Lung (tissue), 12 donors: ENCODE data around the gene MRFAP1. TPM values are rescaled to one million over a fixed set of nuclear protein-coding genes. Genes with fewer than 3 reads are reported as not detected.

ENCODE experiments used
- ATAC-seq: fragments of 200-7000 bp; cut with Tn5 transposase; one replicate; pipeline ENCODE4 v1.9.1; 2020; ENCODE audit warnings: moderate number of reproducible peaks; ENCODE audit not compliant: insufficient read depth, low FRiP score
- DNase-seq, 3 donors: peaks; one replicate each; pipeline ENCODE4 v3.0.0-alpha.2; 2013 to 2017
- H3K27ac ChIP-seq, 2 donors: one replicate each; pipeline ENCODE4 v1.5.1; 2013; ENCODE audit warnings: mild to moderate bottlenecking in 2 of 2, moderate library complexity in 2 of 2, control low read depth in 1 of 2, inconsistent platforms in 1 of 2, low read depth in 1 of 2, low read length in 1 of 2
- H3K27me3 ChIP-seq, 3 donors: one replicate each; pipeline ENCODE4 v1.5.1; 2013; ENCODE audit warnings: low read length in 2 of 3; ENCODE audit not compliant: control insufficient read depth in 3 of 3, insufficient read depth in 3 of 3
- H3K36me3 ChIP-seq, 4 donors: one replicate each; pipeline ENCODE4 v1.5.1; 2013; ENCODE audit warnings: low read length in 4 of 4, mild to moderate bottlenecking in 1 of 4, moderate library complexity in 1 of 4; ENCODE audit not compliant: control insufficient read depth in 4 of 4, insufficient read depth in 4 of 4
- H3K4me1 ChIP-seq, 5 donors: one replicate each; pipeline ENCODE4 v1.5.1; 2013; ENCODE audit warnings: low read length in 5 of 5, mild to moderate bottlenecking in 2 of 5, moderate library complexity in 1 of 5; ENCODE audit not compliant: control insufficient read depth in 5 of 5, insufficient read depth in 5 of 5
- H3K4me3 ChIP-seq: one replicate; pipeline ENCODE4 v1.5.1; 2013; ENCODE audit warnings: mild to moderate bottlenecking, control low read depth, moderate library complexity
- H3K9ac ChIP-seq, 2 donors: one replicate each; pipeline ENCODE4 v1.5.1; 2013; ENCODE audit warnings: low read length in 2 of 2, control low read depth in 1 of 2; ENCODE audit not compliant: insufficient read depth in 1 of 2
- H3K9me3 ChIP-seq, 4 donors: one replicate each; pipeline ENCODE4 v1.5.1; 2013; ENCODE audit warnings: low read length in 3 of 4, mild to moderate bottlenecking in 1 of 4, moderate library complexity in 1 of 4; ENCODE audit not compliant: control insufficient read depth in 4 of 4, insufficient read depth in 3 of 4
- CTCF ChIP-seq: IDR thresholded peaks from 2 replicates; pipeline ENCODE4 v1.5.1; 2012; ENCODE audit warnings: mild to moderate bottlenecking; ENCODE audit errors: control extremely low read depth, extremely low read depth
- WGBS, 2 donors: extraction: QIAGEN DNeasy Blood & Tissue Kit; methylation state at CpG; one replicate each; pipeline ENCODE4 v1.1.7; 2013; 5-methylcytosine and 5-hydroxymethylcytosine counted together
- polyA plus RNA-seq, 2 donors: library from polyadenylated mRNA; stranded (reverse); fragments of 200-250 nt; gene quantifications; one replicate each; pipeline ENCODE4 v1.2.1, GENCODE V29; 2013
- total RNA-seq, 2 donors: library from RNA; depleted of rRNA in 1 of 2; stranded (reverse); fragments of >200 nt in 1 of 2; gene quantifications; one replicate each; pipeline ENCODE4 v1.2.1, GENCODE V29; 2014 to 2021
- donor health status: control.
- donor health status: control.
- donor health status: Bipolar disorder and iron deficiency.
- donor health status: healthy.
- donor health status: DM: yes; HTN: yes; CAD: no.

MRFAP1 gene
- total and polyA plus RNA-seq, 4 donors = 183 to 286 (median 218) TPM

- H3K9me3 ChIP-seq = no peaks in the 10 kb centered on the region
- WGBS, 2 donors = 95 to 98% methylated on average over 5 of the region's 5 CpGs
- DNase-seq = no peak
- H3K9ac ChIP-seq = no peak overlapping the region
- H3K36me3 ChIP-seq = no peaks in the 10 kb centered on the region
- H3K27ac ChIP-seq = no peak overlapping the region
- TF ChIP-seq CTCF = no peak
- no peak for ATAC-seq
- no peak overlapping the region for H3K4me3 ChIP-seq
- peaks cover 0 to 17% (median 9%) of the 10 kb centered on the region in 3 donors for H3K27me3 ChIP-seq
- peaks cover 0 to 6% (median 0%) of the 10 kb centered on the region in 5 donors for H3K4me1 ChIP-seq
These were observed 15.4 kb downstream of the MRFAP1 start for GRCh38 chr4:6655924-6656323.

GRCh38 chr4:6657242-6658208 is 17.0 kb downstream of the MRFAP1 start:
- Histone ChIP-seq H3K36me3 (no peaks in the 10 kb centered on the region), H3K27me3 (peaks cover 0 to 22% (median 20%) of the 10 kb centered on the region in 3 donors), H3K4me1 (peaks cover 0 to 6% (median 0%) of the 10 kb centered on the region in 5 donors), H3K4me3 (no peak overlapping the region), H3K9ac (no peak overlapping the region), H3K27ac (no peak overlapping the region), H3K9me3 (no peaks in the 10 kb centered on the region)
- no peak for DNase-seq
- ATAC-seq = no peak
- TF ChIP-seq CTCF = no peak
- WGBS, 2 donors = 68 to 69% methylated on average over 65 of the region's 65 CpGs

- no peak for TF ChIP-seq CTCF
- DNase-seq (no peak), ATAC-seq (no peak)
- Histone ChIP-seq H3K27me3 (peaks cover 0 to 27% (median 26%) of the 10 kb centered on the region in 3 donors), H3K4me3 (no peak overlapping the region), H3K36me3 (no peaks in the 10 kb centered on the region), H3K9me3 (no peaks in the 10 kb centered on the region), H3K4me1 (peaks cover 0 to 6% (median 0%) of the 10 kb centered on the region in 5 donors), H3K27ac (no peak overlapping the region), H3K9ac (no peak overlapping the region)
- 79 to 88% methylated on average over 7 of the region's 7 CpGs for WGBS, 2 donors
These were observed 17.7 kb downstream of the MRFAP1 start for GRCh38 chr4:6658209-6658595.
